Measurements from ENCODE around the gene TKFC. TPM values are rescaled to one million over a fixed set of nuclear protein-coding genes. Genes with fewer than 3 reads are reported as not detected.

The TKFC gene
- total RNA-seq, 2 experiments from 2014 or later = 118 to 120 TPM

DNA sequence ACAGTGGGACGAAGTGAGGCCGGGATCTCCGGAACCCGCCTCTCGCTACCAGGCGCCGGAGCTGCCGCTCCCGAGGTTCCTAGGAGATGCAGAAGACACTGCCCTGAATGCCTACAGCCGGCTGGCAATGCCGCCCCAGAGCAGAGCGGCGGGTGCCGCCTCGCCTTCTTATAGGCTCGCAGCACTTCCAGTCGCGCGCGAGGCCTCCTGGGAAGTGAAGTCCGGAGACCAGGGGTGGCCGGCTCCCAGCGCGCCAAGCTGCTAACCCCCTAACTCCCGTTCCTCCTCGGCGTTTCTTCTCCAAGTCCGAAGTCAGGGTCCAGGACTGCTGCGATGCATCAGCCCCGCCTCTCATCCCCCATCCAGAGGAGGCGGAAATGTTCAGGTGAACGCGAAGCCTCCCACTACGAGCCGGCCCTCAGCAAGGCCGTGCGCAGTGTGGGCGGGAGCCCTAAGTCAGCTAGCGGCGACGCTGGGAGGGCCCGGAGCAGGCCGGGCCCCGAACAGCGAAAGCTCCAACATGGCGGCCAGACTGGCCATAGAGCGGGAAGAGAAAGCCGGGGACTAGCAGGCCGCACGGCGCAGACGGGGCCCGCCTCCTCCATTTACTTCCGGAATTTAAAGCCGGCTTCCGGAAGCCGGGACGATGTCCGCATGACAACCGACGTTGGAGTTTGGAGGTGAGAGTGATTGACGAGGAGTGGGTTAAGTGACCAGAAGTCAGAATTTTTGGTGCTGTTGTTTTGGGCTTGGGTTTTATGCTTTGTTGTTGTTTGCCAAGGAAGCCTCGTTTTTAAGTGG, 28.9 kb downstream of the TKFC start, which contains the start of the genes CYB561A3 and TMEM138:
Gene CYB561A3, minus strand, starts transcription at position 142 of the 801 bp plus-strand sequence. CDS start 5,169 bp downstream, outside the sequence.
Gene TMEM138, plus strand, starts transcription at position 634 of the 801 bp plus-strand sequence. CDS start 2,017 bp downstream, outside the sequence.
- Mint-ChIP-seq H3K27me3 (no peaks in the 10 kb centered on the region), H3K27ac (peak within 1 kb of the TSS; percentile 96), H3K4me3 (peak within 1 kb of the TSS; percentile 100), H3K9me3 (no peaks in the 10 kb centered on the region), H3K4me1 (ENCODE audit: low read depth) (peaks cover 32% of the 10 kb centered on the region), H3K36me3 (peaks cover 7% of the 10 kb centered on the region)
- DNase-seq = peak; percentile 95
- POLR2A ChIA-PET = interaction anchor here (0.8 to 3.2 kb wide), 12 partner anchors 14 to 87 kb away, joined by 3 to 30 read pairs (median 6); partner anchors contain the start of genes CPSF7, DDB1, SDHAF2 and TKFC
- intact Hi-C loops (cut with micrococcal nuclease) = loop anchor here (1.0 to 2.0 kb wide), 4 partner anchors 26 to 201 kb away; partner anchors contain the start of genes CPSF7, TMEM216 and VPS37C
- CTCF ChIA-PET = interaction anchor here (0.7 to 5.7 kb wide), 8 partner anchors 23 to 155 kb away, joined by 3 to 89 read pairs (median 8); partner anchors contain the start of genes CPSF7, DDB1, SDHAF2 and TKFC

DNA sequence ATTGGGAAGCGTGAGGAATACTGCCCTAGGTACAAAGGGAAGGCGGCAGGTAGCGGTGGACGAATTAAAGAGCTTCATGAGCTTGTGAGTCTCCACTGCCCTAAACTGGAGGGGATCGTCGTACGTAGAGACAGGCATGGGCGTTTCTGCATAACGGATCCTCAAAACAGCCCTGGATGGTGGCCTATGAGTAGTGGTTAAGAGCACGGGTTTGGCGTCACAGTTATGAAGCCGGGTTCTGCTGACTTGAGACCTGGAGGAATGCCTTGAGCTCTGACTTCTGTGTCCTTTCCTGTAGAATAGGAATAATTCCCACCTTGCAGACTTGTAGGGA, 29.5 kb downstream of the TKFC start:
- intact Hi-C loops (cut with micrococcal nuclease) = loop anchor here (1.0 to 2.0 kb wide), 4 partner anchors 26 to 201 kb away; partner anchors contain the start of genes CPSF7, TMEM216 and VPS37C
- Mint-ChIP-seq H3K36me3 (peaks cover 11% of the 10 kb centered on the region), H3K9me3 (no peaks in the 10 kb centered on the region), H3K27me3 (no peaks in the 10 kb centered on the region), H3K4me1 (ENCODE audit: low read depth) (peaks cover 32% of the 10 kb centered on the region), H3K27ac (peak overlapping the region; percentile 96), H3K4me3 (peak overlapping the region; percentile 100)
- DNase-seq = peak; percentile 56
- CTCF ChIA-PET = interaction anchor here (1.0 to 5.7 kb wide), 6 partner anchors 23 to 155 kb away, joined by 3 to 89 read pairs (median 8); partner anchors contain the start of genes DDB1, TKFC and TMEM216
- POLR2A ChIA-PET = interaction anchor here (0.8 to 3.2 kb wide), 12 partner anchors 15 to 87 kb away, joined by 3 to 30 read pairs (median 6); partner anchors contain the start of genes CPSF7, DDB1, SDHAF2 and TKFC

GRCh38 chr11:61364012-61364675, 31.1 kb downstream of the TKFC start:
- no peaks in the 10 kb centered on the region for H3K27me3 Mint-ChIP-seq
- H3K9me3 Mint-ChIP-seq = no peaks in the 10 kb centered on the region
- peaks cover 29% of the 10 kb centered on the region for H3K4me1 Mint-ChIP-seq (ENCODE audit: low read depth)
- no peak for DNase-seq
- CTCF ChIA-PET = interaction anchor here (1.3 to 5.7 kb wide), 5 partner anchors 21 to 71 kb away, joined by 3 to 89 read pairs (median 8); partner anchors contain the start of genes DDB1 and TKFC
- peak overlapping the region; percentile 51 for H3K27ac Mint-ChIP-seq
- peak overlapping the region; percentile 100 for H3K4me3 Mint-ChIP-seq
- intact Hi-C loops (cut with micrococcal nuclease) = no loop called here
- POLR2A ChIA-PET = no interaction called here
- H3K36me3 Mint-ChIP-seq = peaks cover 21% of the 10 kb centered on the region

- Mint-ChIP-seq H3K4me1 (ENCODE audit: low read depth) (peaks cover 22% of the 10 kb centered on the region), H3K36me3 (peaks cover 37% of the 10 kb centered on the region), H3K9me3 (no peaks in the 10 kb centered on the region), H3K27ac (no peak overlapping the region), H3K4me3 (no peak overlapping the region), H3K27me3 (no peaks in the 10 kb centered on the region)
- intact Hi-C loops (cut with micrococcal nuclease) = no loop called here
- CTCF ChIA-PET = interaction anchor here (1.8 kb wide), 2 partner anchors 16 to 68 kb away, joined by 5 read pairs; no protein-coding TSS in a partner anchor
- no peak for DNase-seq
- POLR2A ChIA-PET = interaction anchor here (1.3 kb wide), 1 partner anchor 18 kb away, joined by 4 read pairs; no protein-coding TSS in a partner anchor
Measured at GRCh38 chr11:61367406-61367805, 34.4 kb downstream of the TKFC start.

- POLR2A ChIA-PET = no interaction called here
- CTCF ChIA-PET = interaction anchor here (3.4 to 4.9 kb wide), 2 partner anchors 17 to 32 kb away, joined by 22 to 28 read pairs; no protein-coding TSS in a partner anchor
- Mint-ChIP-seq H3K4me3 (no peak overlapping the region), H3K27ac (no peak overlapping the region), H3K4me1 (ENCODE audit: low read depth) (peaks cover 11% of the 10 kb centered on the region), H3K9me3 (no peaks in the 10 kb centered on the region), H3K27me3 (no peaks in the 10 kb centered on the region), H3K36me3 (peaks cover 38% of the 10 kb centered on the region)
- intact Hi-C loops (cut with micrococcal nuclease) = no loop called here
- no peak for DNase-seq
Measured at GRCh38 chr11:61368646-61369045, 35.6 kb downstream of the TKFC start.

DNA sequence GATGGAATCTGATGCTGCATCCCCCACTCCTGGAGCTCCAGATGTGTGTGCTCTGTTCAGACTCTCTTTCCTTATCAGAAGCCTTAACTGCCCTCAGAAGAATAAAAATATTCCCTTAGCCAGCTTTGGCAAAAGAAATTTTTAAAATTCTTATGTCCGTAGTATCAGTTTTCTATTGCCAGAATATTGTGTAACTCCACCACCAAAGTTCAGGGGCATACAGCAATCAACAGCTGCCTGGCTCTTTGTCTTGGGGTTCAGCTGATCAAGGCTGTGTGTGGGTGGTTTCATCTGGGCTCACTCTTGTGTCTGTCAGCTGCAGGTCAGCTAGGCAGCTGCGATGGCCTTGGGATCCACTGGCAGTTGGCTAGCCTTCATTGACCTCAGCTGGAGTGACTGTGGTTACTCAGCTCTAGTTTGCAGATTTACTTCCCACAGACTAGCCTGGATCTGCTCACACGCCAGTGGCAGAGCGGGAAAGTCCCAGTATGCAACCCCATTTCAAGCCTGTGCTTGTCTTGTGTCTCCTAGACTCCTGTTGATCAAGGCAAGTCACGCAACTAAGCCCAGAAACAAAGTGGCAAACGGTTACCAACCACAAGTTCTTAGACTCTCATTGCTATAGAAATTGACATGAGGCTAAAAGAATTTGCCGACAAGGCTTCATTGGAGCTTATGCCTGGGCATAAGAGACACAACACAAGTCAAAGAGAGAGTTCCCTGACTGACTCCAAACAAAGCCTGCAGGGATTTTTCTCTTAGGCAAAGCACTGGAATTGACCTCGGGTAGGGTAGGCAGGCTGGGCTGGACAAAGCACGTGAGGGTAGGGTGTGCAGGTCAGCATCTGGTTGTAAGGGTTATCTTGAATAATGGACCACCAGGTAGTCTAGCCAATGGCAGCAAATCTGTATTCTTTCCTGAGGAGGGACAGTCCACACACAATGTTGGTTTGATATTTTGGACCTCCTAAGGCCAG, 36.6 kb downstream of the TKFC start:
- Mint-ChIP-seq H3K4me1 (ENCODE audit: low read depth) (peaks cover 8% of the 10 kb centered on the region), H3K27ac (peak overlapping the region; percentile 60), H3K9me3 (no peaks in the 10 kb centered on the region), H3K27me3 (no peaks in the 10 kb centered on the region), H3K36me3 (peaks cover 38% of the 10 kb centered on the region), H3K4me3 (no peak overlapping the region)
- no peak for DNase-seq
- intact Hi-C loops (cut with micrococcal nuclease) = no loop called here
- CTCF ChIA-PET = interaction anchor here (3.4 to 4.9 kb wide), 2 partner anchors 16 to 33 kb away, joined by 22 to 28 read pairs; no protein-coding TSS in a partner anchor
- POLR2A ChIA-PET = no interaction called here

DNA sequence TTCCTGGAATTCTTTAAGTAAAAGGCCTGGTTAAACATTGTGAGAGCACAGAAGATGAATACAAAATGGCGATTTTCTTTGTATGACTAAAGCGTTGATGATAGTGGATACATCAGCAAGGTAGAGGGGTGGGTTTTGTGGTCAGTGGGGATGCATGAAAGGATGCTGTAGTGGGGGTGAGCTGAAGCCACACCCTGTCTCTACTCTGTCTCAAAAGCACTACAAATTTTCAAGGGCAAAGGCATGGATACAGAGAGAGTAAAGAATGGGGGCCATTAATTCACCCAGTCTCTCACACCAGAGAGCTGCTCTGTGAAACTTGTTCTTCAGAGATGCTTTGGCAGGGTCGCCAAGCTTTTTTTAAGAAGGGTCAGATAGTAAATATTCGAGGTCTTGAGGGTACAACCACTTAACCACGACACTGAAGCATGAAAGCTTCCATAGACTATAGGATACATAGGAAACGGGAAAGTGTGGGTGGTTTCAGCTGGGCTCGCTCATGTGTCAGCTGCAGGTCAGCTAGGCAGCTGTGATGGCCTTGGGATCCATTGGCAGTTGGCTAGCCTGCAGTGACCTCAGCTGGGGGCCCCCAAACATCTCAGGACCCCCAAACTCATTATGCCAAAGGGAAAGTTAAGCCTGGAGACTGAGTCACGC, 37.4 kb downstream of the TKFC start:
- peaks cover 8% of the 10 kb centered on the region for H3K4me1 Mint-ChIP-seq (ENCODE audit: low read depth)
- no peak for DNase-seq
- no peak overlapping the region for H3K4me3 Mint-ChIP-seq
- H3K36me3 Mint-ChIP-seq = peaks cover 41% of the 10 kb centered on the region
- peak overlapping the region; percentile 60 for H3K27ac Mint-ChIP-seq
- ChIA-PET POLR2A (no interaction called here), CTCF (interaction anchor here (3.4 to 4.9 kb wide), 2 partner anchors 16 to 34 kb away, joined by 22 to 28 read pairs; no protein-coding TSS in a partner anchor)
- H3K9me3 Mint-ChIP-seq = peaks cover 3% of the 10 kb centered on the region
- H3K27me3 Mint-ChIP-seq = no peaks in the 10 kb centered on the region
- intact Hi-C loops (cut with micrococcal nuclease) = no loop called here

GRCh38 chr11:61372659-61373420, 39.8 kb downstream of the TKFC start:
- H3K27ac Mint-ChIP-seq = no peak overlapping the region
- H3K27me3 Mint-ChIP-seq = no peaks in the 10 kb centered on the region
- peaks cover 8% of the 10 kb centered on the region for H3K4me1 Mint-ChIP-seq (ENCODE audit: low read depth)
- H3K36me3 Mint-ChIP-seq = peaks cover 39% of the 10 kb centered on the region
- no peak for DNase-seq
- intact Hi-C loops (cut with micrococcal nuclease) = no loop called here
- peaks cover 3% of the 10 kb centered on the region for H3K9me3 Mint-ChIP-seq
- ChIA-PET POLR2A (no interaction called here), CTCF (interaction anchor here (4.9 kb wide), 1 partner anchor 37 kb away, joined by 28 read pairs; no protein-coding TSS in a partner anchor)
- H3K4me3 Mint-ChIP-seq = no peak overlapping the region

- Mint-ChIP-seq H3K4me3 (no peak overlapping the region), H3K4me1 (ENCODE audit: low read depth) (no peaks in the 10 kb centered on the region), H3K9me3 (peaks cover 3% of the 10 kb centered on the region), H3K36me3 (peaks cover 19% of the 10 kb centered on the region), H3K27ac (no peak overlapping the region), H3K27me3 (no peaks in the 10 kb centered on the region)
- POLR2A ChIA-PET = no interaction called here
- intact Hi-C loops (cut with micrococcal nuclease) = no loop called here
- CTCF ChIA-PET = interaction anchor here (1.2 to 2.3 kb wide), 2 partner anchors 9 to 11 kb away, joined by 6 to 15 read pairs; no protein-coding TSS in a partner anchor
- no peak for DNase-seq
Measured at GRCh38 chr11:61375761-61376108, 42.7 kb downstream of the TKFC start.
